AML-193 (cell line): ENCODE measurements around the gene ZNF831.

ENCODE experiments used
- DNase-seq, 2 experiments: peaks; one replicate each; lab custom pipeline; 2025; lab: John Stamatoyannopoulos, UW

ZNF831 gene

DNA sequence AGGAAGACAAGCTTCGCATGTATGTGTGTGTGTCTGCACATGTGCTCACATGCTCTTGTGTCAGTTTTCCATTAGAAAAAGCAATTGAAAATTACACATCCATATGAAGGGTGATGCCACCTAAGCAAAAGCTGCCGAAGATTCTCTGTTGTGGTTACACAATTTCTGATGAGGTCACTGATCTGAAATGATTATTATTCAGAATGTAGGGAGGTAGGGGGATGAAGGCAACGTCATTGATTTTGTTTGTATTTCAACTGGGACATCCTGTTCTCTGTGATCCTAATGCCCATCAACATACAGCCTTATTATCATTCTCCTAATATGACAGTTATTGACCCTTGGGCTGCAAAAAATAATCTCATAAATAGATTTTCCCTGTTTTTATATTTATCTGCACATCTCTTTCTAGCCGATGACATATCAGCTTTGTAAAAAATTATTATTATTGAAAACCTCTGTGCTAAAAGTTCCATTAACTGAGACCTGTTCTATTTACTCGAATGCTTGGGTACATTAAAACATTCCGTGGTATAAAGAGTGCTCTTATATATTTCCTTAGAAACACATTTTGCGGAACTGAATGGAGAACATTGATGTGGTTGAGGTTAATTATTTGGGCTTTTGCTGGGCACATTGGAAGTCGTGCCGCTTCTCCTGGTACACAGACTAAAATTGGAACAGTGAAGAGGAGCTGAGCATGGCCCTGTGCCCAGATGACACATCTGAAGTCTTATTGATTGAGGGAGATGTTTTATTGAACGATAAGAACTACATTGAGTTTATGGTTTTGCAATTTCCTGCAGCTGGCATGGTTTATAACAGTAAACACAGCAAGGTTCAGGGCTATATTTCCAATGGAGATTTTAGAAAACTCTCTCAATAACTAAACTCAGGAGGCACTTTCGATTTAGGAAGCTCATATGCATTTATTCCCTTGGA, 51.3 kb downstream of the ZNF831 start:
- DNase-seq = no peak

DNA sequence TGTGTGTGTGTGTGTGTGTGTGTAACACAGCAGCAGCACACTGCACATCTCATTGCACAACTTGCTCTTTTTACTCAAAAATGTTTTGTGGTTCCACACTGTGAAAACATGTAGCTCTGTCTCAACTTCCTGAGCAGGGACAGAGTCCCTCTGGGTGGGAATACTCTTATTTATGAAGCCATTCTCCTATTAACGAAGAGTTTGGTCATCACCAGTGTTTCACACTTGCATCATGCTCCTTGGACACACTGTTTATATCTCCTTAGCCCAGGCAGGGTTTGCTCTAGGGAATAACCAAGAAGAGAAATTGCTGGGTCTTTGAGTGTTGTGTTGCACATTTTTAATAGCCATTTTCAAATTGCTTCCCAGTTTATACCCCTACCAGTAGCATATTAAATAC, 53.6 kb downstream of the ZNF831 start:
- peak; percentile 51 to 54 for DNase-seq

DNA sequence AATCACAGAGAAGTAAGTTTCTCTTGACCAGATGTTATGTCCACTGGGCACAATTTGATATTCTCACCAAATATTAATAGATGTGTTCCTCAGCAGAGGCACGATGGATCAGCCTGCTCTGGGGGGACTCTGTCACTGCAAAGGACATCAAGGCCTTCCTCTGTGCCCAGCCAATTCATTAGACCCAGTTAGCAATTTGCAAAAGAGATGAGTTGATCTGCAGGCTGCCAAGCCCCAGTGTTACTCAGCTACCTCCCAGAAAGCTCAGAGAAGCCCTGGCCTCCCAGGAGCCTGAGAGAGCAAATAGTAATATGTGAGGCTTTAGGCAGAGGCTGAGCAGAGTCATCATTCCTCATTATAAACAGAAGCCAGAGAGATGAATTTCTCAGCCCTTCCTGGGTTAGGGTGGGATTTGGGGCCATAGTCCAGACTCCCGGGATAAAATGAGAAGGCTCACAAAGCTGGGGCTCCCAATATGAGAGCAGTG, 54.2 kb downstream of the ZNF831 start:
- DNase-seq = no peak

DNA sequence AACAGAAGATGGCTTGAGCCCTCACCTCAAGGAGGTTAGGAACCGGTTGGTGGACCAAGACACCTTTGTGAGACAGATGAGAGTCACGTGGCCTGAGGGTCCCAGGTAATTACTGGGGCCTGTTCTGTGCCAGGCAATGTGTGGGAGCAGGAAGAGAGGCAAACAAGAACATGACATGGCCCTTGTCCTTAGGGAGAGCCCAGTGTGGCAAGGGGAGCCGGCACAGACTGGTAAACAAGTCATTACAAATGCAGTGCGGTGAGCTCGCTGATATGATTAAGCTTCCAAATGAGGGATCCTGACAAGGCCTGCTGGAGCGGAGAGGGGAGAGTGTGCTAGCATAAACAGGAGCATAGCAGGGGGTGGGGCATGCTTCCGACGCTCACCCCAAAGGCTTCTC, 55.6 kb downstream of the ZNF831 start:
- no peak for DNase-seq

DNA sequence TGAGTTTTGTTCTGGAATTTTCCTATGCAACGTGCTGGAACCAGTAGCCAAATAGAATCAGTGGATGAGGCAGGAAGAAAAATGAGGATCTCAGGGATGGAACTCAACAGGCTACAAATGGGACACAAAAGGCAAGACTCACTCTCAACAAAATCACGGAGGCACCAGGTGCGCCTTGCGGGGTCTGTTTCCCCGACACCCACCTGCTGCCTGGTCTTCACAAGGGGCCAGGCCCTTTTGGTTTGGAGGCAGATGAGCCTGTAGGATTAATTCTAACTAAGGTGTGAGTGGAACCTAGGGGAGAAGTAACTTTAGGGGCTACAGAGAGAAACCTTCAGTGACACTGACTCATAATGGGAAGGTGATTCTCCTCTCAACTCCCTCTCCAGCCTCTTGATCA, 56.5 kb downstream of the ZNF831 start:
- no peak for DNase-seq

DNA sequence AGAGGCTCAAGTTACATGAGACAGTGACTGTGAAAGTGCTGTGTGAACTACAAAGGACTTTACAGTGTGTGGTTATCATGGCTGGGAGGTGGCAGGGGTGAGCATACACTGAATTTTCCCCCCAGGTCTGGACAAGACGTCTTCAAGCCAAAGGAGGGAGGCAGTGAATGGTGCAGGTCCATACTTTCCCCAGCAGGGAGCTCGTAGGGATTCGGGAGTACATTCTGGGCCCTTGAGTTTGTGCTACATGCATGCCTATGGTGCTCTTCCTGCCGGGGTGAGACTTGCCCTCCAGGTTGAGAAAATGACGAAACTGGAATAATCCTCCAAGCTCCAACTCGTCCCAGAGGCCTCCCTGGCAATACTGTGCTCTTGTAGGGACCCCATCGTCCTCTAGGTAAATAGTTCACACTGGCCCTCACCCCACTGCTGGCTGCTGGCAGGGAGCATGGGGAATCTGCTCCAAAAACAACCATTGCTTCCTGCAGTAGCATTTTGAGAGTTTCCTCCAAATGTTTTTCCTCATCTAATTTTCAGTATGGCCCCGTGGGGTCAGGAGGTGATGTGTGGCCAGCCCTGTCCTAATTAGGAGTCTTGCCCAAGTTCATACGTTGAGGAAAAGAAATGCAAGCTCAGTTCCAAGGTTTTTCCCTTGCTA, 57.6 kb downstream of the ZNF831 start:
- no peak for DNase-seq

DNA sequence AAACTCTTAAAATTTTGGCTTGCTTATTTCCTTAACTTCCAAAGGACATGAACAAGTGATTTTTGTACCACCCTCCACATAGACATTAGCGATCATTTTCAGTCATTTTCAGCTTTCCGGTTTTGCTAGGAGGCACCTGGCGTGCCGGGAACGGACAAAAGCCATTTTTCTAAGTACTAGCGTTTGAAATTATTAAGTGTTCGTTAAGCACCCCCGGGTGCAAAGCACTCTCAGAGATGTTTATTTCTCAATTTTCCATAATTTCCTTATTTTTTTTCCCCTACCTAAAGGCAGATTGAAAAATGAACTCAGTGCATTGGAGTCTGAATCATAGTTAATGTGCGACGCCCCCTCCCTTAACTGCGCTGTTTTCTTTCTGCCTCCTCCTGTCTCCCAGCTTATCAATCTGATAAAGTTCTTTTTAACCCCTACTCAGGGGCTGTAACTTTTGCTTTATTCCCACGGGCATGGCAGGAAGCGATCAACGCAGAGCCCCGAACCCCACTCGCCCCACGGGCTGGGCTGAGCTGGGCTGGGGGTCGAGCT, 58.2 kb downstream of the ZNF831 start:
- DNase-seq = no peak

DNA sequence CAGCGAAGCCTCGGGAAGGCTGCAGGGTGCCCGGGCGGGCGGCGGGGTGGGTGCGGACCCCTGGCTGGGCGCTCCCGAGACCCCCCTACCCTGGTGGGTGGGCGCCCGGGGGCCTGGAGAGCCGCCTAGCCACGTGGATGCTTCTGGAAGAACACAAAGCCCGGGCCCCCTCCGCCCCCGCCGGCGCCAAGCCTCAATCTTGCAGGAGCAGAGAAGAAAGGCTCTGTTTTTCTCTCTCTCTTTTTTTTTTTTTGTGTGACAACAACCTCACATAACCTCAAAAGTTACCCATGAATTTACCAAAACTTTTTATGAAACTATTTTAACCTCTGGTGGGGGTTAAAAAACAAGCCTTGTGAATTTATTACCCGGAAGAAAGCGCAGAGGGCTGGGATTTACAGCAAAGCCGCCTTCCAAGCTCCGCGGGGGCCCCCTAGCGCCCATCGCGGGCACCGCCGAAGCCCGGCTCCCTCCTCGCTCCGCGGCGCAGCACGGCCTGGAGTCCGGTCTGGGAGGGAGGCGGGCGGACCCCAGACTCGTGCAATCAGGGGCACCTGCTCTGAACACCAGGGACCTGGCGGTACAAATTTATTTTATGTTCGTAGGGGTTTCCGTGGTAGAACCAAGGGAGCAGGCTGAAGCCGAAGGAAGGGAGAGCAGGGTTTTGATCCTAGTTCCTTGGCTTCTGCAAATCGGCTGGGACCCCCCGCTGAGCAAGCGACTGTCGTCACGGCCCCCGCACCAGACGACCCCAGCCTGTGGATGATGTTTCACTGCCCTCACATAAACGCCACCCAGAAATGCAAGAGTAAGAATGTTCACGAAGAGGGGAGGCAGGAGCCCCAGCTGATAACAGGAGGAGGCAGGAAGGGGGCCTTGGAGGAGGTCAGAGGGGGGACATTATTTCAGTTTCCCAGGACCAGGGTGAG, 58.9 kb downstream of the ZNF831 start:
- peak; percentile 59 to 61 for DNase-seq

DNA sequence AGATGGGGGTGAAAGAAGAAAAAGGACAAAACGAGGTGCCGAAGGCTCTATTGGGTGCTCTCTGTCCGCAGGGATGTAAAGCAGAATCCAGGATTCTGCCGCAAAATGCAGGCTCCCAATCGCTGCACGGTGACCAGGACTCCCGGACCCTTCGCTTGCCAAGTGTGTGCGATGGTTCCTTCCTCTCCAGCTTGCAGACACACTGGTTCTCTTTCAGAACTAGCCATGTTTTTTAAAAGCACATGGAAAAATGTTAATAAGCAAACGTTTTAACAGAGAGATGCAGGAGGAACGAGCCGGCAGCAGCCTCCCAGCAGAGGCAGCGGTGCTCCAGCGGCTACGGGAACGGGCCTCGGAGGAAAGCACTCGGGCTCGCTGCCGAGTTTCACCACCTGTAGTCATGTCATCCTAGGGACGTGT, 59.6 kb downstream of the ZNF831 start:
- no peak for DNase-seq

DNA sequence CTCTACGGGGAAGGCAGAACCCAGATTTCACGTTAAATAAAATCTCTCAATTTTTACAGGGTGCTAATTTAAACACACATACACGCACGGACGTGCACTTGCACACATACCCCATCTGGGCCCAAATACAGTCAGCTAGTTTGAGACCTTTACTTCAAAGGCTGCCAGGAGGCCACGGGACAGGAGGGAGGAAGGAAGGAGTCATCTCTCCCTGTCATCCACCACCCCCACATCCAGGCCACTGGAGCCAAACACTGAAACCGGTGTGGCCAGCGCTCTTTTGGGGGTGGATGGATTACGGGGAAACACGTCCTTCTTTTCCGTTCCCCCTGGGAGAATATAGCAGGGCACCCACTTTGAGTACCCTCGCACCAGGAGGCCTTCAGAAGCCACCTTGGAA, 60.1 kb downstream of the ZNF831 start:
- no peak for DNase-seq

DNA sequence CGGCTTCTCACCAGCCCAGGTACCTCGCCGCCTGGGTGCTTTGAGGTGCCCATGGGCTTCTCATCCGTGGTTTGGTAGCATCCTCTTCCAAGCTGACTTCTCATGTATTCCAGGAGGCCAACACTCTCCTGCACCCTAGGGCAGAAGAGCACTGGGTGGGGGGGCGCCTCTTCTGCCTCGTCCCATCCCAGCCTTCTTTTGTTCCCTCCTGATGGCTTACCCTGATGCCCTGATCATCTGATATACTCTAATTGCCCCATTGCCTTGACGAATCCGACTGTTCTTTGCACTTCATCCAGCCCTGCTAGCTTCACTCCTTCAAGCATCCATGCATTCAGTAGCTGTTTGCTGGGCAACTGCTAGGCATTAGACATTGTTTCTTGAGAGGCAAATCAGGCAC, 60.6 kb downstream of the ZNF831 start:
- no peak for DNase-seq

DNA sequence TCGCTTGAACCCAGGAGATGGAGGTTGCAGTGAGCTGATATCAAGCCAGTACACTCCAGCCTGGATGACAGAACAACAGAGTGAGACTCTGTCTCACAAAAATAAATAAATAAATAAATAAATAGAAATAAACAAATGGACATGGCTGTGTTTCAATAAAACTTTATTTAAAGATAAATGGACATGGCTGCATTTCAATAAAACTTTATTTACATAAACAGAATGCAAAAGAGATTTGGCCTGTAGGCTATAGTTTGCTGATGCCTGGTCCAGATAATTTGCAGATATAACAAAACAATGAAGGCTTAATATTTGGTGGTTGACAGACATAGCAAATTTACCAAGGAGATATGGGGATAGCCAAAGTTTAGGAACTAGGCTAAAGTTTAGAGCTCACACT, 66.8 kb downstream of the ZNF831 start:
- DNase-seq = no peak

DNA sequence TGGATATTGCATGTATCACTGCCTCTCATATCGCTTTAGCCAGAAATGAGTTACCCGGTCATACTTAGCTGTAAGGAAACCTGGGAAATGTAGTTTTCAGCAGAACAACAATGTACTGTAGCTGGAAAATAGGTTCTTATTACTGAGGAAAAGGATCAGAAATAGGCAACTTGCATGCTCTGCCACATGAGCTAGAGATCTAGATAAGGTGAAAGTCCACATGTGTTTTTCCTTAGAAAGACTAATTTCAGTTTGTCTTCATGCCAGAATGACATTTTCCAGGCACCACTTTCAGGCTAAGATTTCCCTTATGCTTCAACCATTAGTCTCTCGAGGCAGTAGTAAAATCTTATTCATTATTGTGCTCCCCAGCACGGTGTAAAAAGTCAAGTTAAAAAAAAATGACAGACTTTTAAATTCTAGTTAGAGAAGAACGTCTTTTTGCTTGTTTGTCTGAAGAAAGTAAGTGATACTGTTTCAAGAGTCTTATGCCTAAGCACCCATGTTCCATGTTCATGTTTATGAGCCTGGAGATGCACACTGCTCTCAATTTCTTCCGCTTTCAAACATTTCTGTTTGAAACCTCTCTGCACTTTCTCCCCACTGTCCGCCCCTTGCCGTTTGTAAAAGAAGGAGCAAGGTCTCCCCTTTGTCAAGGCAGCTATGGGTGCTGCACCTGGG, 67.6 kb downstream of the ZNF831 start:
- DNase-seq = no peak

DNA sequence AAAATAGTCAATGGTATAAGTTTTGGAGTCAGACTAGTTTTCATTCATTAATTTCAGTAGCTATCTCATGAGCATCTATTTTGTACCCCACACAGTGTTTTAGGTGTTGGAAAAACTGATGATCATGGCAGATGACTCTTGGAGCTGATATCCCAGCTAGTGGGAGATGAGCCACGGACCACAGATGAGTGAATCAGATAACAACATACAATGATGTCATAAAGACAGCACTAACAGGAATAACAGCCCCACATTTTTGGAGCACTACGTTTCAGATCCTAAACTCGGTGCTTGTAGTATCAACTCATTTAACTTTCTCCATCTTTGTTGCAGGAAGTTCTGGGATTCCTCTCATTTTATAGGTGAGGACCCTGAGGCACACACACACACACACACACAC, 69.0 kb downstream of the ZNF831 start:
- DNase-seq = no peak

DNA sequence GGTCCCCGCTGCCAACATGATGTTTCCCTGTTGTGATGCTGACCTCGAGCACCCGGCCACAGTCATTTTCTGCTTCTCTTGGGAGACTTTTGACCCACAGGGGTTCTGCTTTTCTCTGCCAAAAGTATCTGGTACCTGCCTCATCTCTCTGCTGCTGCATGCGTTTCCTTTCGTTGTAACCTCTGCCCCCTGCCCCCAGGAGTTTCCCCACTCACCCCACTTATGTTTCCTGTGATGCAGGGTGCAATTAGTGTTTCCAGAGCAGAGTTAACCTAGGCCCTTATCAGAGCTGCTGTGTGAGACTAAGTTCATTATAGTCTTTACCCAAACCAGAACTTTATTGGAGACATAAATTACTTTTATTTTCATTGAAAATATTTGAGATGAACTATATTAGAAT, 71.6 kb downstream of the ZNF831 start:
- DNase-seq = no peak

DNA sequence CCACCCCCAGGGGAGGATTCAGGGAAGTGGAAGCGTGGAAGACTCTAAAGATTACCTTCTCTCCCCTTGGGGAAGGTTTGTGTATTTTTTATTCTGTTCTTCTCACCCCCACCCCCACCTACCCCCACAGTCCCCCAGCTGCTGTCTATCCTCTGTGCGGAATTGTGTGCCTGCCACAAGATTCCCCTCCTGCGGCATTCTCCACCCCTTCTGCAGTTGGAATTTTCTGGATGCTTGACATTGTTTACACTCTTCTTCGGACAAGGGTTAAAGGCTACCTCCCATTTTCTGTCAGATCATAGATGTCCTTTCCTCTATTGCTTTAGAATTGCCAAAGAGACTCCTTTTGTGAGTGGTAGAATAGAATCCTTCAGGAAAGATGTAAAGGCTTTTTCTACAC, 76.4 kb downstream of the ZNF831 start:
- DNase-seq = no peak

DNA sequence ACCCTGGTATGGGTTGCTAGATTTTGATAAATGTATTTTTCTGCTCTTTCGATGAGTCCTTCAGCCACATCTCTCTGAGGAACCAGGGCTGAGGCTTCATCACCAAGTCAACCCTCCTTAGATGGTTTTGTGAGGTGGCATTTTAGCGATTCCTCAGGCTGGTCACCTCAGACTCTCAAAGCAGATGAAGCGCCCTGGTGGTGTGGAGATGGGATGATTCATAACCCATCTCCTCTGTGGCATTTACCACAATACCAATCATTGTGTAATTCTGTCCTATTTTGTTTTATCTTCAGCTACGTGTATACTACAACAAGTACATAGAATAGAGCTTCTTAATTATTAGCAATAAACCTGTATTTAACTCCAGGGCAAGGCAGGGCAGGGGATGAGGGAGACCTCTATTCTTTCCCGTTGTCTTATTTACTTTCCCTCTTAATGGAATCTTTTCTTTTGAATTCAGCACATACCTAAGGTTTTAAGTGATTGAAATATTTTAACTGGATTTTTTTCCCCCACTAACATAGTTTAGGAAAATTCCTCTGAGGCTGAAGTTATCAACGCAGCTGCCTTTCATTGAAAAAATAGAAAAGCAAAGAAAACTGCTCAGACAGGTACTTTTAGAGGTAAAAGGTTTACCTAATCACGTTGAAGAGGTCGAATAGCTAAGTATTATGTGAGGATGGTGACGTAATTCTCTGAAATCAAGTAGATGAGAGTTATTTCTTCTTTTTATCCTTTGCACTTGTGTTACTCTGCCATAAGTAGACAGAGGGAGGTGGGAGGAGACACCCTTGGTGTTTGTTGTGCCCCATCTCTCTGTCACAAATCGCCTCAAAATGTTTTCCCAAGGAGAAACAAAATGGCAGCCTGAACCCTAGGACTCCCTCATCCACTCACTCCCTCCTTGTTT, 79.3 kb downstream of the ZNF831 start:
- DNase-seq = peak; percentile 72 to 74

DNA sequence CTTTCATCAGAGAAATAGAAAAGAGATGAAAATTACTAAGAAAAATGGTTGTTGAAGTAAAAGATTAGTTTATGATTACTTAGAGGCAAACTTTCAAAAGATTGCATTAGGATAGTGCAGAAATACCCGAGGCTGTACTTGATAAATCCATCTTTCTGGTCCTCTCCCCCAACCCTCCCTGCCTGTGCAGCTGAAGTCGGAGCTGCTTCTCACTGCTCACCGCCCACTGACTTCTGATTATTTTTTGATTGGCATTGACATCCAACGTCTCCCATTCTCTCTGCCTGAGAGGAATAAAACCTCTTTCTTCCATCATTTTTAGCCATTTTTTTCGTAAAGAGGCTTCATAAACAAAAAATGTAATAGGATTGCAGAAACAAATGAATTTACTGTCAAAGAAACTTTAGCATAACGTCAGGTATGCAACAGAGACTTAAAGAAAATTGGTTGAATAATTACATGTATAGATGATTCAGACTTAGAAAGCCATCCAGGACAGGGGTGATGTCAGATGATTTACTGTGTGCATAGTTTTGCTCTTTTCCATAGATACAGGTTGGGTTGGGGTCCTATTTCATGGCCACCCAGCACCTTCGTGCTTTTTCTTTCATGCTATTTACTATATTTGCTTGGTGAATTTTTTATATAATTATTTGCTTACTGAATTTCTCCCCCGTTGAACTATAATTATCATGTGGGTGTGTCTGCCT, 83.2 kb downstream of the ZNF831 start:
- DNase-seq = no peak
